ENCODE results near the gene RNF149. TPM values are rescaled to one million over a fixed set of nuclear protein-coding genes. Genes with fewer than 3 reads are reported as not detected.

RNF149 gene
- total RNA-seq, 1 experiment from 2014 or later = 69.0 TPM

GRCh38 chr2:101230541-101231001, 77.9 kb downstream of the RNF149 start:
- TF ChIP-seq CTCF (IDR thresholded peaks at IDR 0.05; ENCODE audit: unreplicated experiment) = no peak
- BruUV-seq (replicated peaks) = no TSS peak
- Mint-ChIP-seq H3K4me1 (ENCODE audit: low read depth, unreplicated experiment) (peaks cover 36% of the 10 kb centered on the region), H3K9me3 (ENCODE audit: low read depth, unreplicated experiment) (peaks cover 6% of the 10 kb centered on the region), H3K27ac (ENCODE audit: unreplicated experiment) (no peak overlapping the region), H3K4me3 (ENCODE audit: low read depth, unreplicated experiment) (no peak overlapping the region), H3K27me3 (ENCODE audit: unreplicated experiment) (no peaks in the 10 kb centered on the region), H3K36me3 (ENCODE audit: insufficient read depth, unreplicated experiment) (no peaks in the 10 kb centered on the region)
- CTCF ChIA-PET = interaction anchor here (1.3 to 1.4 kb wide), 2 partner anchors 13 to 21 kb away, joined by 5 to 13 read pairs; no protein-coding TSS in a partner anchor
- intact Hi-C loops (cut with micrococcal nuclease; ENCODE audit: unreplicated experiment) = no loop called here
- no peak for DNase-seq

Small RNA genes lying within 50 kb of the gene (microRNA-seq; reads per million reads assigned to microRNA genes)
- gene MIR5696 = 3.5 reads per million, percentile 4 among the genes with 10 or more reads in this experiment

Other genes starting within 250 kb of the RNF149 start
- 17.0 and 25.3 TPM in 2 replicates for gene TBC1D8, start 157.3 kb downstream of the RNF149 start, total RNA-seq (2022)
- 67.7 and 74.5 TPM in 2 replicates for gene CNOT11, start 55.8 kb downstream of the RNF149 start, total RNA-seq (2022)
- 1.3 and 2.4 TPM in 2 replicates for gene CREG2, start 78.8 kb upstream of the RNF149 start, total RNA-seq (2022)
- gene RFX8, start 166.4 kb upstream of the RNF149 start, total RNA-seq (2022) = not detected in 2 replicates

Data from Calu3 (cell line).